Right lobe of liver (tissue), 4 donors: ENCODE data around the gene PLD5.
"Not testable (repeated sequence)": the region's sequence is repeated elsewhere in the genome, so short reads cannot be mapped to it uniquely, and the experiment has no call there.

ENCODE experiments used
- CTCF ChIP-seq, 4 donors: fragments of 200-600 bp in 3 of 4; fragments of 450-650 bp in 1 of 4; IDR thresholded peaks; one replicate each; pipeline versions ENCODE4 v1.5.1 to v1.8.0; 2016 to 2022; ENCODE audit warnings: antibody characterized with exemption in 4 of 4, mild to moderate bottlenecking in 2 of 4
- POLR2A ChIP-seq: fragments of 450-650 bp; IDR thresholded peaks from one replicate; pipeline ENCODE4 v1.6.1; 2017; ENCODE audit warnings: antibody characterized with exemption, mild to moderate bottlenecking
- donor health status: DM: no; HTN: no; CAD: no.
- donor health status: DM: no; HTN: no; CAD: no.
- donor health status: DM: no; HTN: yes; CAD: no.

- TF ChIP-seq CTCF (IDR thresholded peaks at IDR 0.05); POLR2A: not testable (repeated sequence)
These were observed 210.3 kb downstream of the PLD5 start for GRCh38 chr1:242314085-242314649.
